Nephron (organoid): ENCODE data around the gene LRRC73.

ENCODE experiments used
- H3K27ac Mint-ChIP-seq, 3 experiments: 2 replicates each; pipeline ENCODE4 v1.8.0; 2020; ENCODE audit warnings: mixed read lengths in 3 of 3, mild to moderate bottlenecking in 2 of 3, moderate library complexity in 1 of 3
- H3K27me3 Mint-ChIP-seq: 2 replicates; pipeline ENCODE4 v1.8.0; 2021; ENCODE audit warnings: low read depth, mild to moderate bottlenecking, moderate library complexity, mixed read lengths
- H3K36me3 Mint-ChIP-seq: 2 replicates; pipeline ENCODE4 v1.8.0; 2020; ENCODE audit warnings: low read depth, mixed read lengths
- H3K4me1 Mint-ChIP-seq: 2 replicates; pipeline ENCODE4 v1.8.0; 2020; ENCODE audit warnings: mixed read lengths
- H3K4me3 Mint-ChIP-seq, 3 experiments: 2 replicates each; pipeline ENCODE4 v1.8.0; 2020; ENCODE audit warnings: mild to moderate bottlenecking in 3 of 3, mixed read lengths in 3 of 3, moderate library complexity in 2 of 3
- H3K9me3 Mint-ChIP-seq: 2 replicates; pipeline ENCODE4 v1.8.0; 2020; ENCODE audit warnings: mixed read lengths
- TF ChIP-seq, protein P1 (sequence below), 3 experiments: fragments of 200-600 bp; sonication (generic); IDR thresholded peaks; one replicate each; pipeline ENCODE4 v1.5.0; 2021; ENCODE audit warnings: antibody characterized with exemption in 3 of 3; ENCODE audit not compliant: unreplicated experiment in 3 of 3

LRRC73 gene

GRCh38 chr6:43492673-43493072 lies 17.5 kb downstream of the LRRC73 start:
- Mint-ChIP-seq H3K36me3 (peaks cover 5% of the 10 kb centered on the region), H3K4me3 (peak overlapping the region in 1 of 3 experiments; percentile 48), H3K27ac (no peak overlapping the region), H3K4me1 (peaks cover 53% of the 10 kb centered on the region), H3K9me3 (no peaks in the 10 kb centered on the region), H3K27me3 (no peaks in the 10 kb centered on the region)
- TF ChIP-seq, protein P1, sequence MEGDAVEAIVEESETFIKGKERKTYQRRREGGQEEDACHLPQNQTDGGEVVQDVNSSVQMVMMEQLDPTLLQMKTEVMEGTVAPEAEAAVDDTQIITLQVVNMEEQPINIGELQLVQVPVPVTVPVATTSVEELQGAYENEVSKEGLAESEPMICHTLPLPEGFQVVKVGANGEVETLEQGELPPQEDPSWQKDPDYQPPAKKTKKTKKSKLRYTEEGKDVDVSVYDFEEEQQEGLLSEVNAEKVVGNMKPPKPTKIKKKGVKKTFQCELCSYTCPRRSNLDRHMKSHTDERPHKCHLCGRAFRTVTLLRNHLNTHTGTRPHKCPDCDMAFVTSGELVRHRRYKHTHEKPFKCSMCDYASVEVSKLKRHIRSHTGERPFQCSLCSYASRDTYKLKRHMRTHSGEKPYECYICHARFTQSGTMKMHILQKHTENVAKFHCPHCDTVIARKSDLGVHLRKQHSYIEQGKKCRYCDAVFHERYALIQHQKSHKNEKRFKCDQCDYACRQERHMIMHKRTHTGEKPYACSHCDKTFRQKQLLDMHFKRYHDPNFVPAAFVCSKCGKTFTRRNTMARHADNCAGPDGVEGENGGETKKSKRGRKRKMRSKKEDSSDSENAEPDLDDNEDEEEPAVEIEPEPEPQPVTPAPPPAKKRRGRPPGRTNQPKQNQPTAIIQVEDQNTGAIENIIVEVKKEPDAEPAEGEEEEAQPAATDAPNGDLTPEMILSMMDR (IDR thresholded peaks at IDR 0.05; ENCODE audit: unreplicated experiment in 3 of 3): no peak

GRCh38 chr6:43491750-43492661 lies 18.1 kb downstream of the LRRC73 start:
- Mint-ChIP-seq H3K27me3 (no peaks in the 10 kb centered on the region), H3K4me1 (peaks cover 47% of the 10 kb centered on the region), H3K36me3 (peaks cover 5% of the 10 kb centered on the region), H3K27ac (no peak overlapping the region), H3K9me3 (no peaks in the 10 kb centered on the region), H3K4me3 (peak overlapping the region in 1 of 3 experiments; percentile 48)
- TF ChIP-seq, protein P1 (IDR thresholded peaks at IDR 0.05; ENCODE audit: unreplicated experiment in 3 of 3): no peak

- H3K9me3 Mint-ChIP-seq: no peaks in the 10 kb centered on the region
Observed at GRCh38 chr6:43490523-43490939, 19.6 kb downstream of the LRRC73 start.

GRCh38 chr6:43489277-43490072 lies 20.7 kb downstream of the LRRC73 start:
- H3K36me3 Mint-ChIP-seq: peaks cover 5% of the 10 kb centered on the region

More at GRCh38 chr6:43490523-43490939, 19.6 kb downstream of the LRRC73 start:
- peaks cover 46% of the 10 kb centered on the region for H3K4me1 Mint-ChIP-seq
- peaks cover 5% of the 10 kb centered on the region for H3K36me3 Mint-ChIP-seq
- TF ChIP-seq, protein P1 (IDR thresholded peaks at IDR 0.05; ENCODE audit: unreplicated experiment in 3 of 3): no peak
- no peak overlapping the region for H3K4me3 Mint-ChIP-seq
- H3K27ac Mint-ChIP-seq: peak overlapping the region in 1 of 3 experiments; percentile 6
- no peaks in the 10 kb centered on the region for H3K27me3 Mint-ChIP-seq

GRCh38 chr6:43488667-43489276 lies 21.4 kb downstream of the LRRC73 start:
- H3K4me1 Mint-ChIP-seq: peaks cover 42% of the 10 kb centered on the region
- peaks cover 5% of the 10 kb centered on the region for H3K36me3 Mint-ChIP-seq
- H3K27me3 Mint-ChIP-seq: no peaks in the 10 kb centered on the region
- peak overlapping the region in 2 of 3 experiments; percentile 73 to 78 for H3K27ac Mint-ChIP-seq
- H3K4me3 Mint-ChIP-seq: peak overlapping the region in 1 of 3 experiments; percentile 61
- no peaks in the 10 kb centered on the region for H3K9me3 Mint-ChIP-seq
- TF ChIP-seq, protein P1 (IDR thresholded peaks at IDR 0.05; ENCODE audit: unreplicated experiment in 3 of 3): no peak

More at GRCh38 chr6:43489277-43490072, 20.7 kb downstream of the LRRC73 start:
- Mint-ChIP-seq H3K4me1 (peaks cover 46% of the 10 kb centered on the region), H3K4me3 (peak overlapping the region in 1 of 3 experiments; percentile 61), H3K27me3 (no peaks in the 10 kb centered on the region), H3K27ac (peak overlapping the region in 2 of 3 experiments; percentile 73 to 78), H3K9me3 (no peaks in the 10 kb centered on the region)
- TF ChIP-seq, protein P1 (IDR thresholded peaks at IDR 0.05; ENCODE audit: unreplicated experiment in 3 of 3): no peak
